T-helper 9 cell (primary cell): ENCODE data around the gene OR2T34.
"Not testable (repeated sequence)": the region's sequence is repeated elsewhere in the genome, so short reads cannot be mapped to it uniquely, and the experiment has no call there.

ENCODE experiments used
- DNase-seq: peaks from one replicate; pipeline ENCODE4 v3.0.0-alpha.2; 2020

OR2T34 gene

GRCh38 chr1:248551027-248551426 lies 23.5 kb downstream of the OR2T34 start:
- not testable (repeated sequence) for DNase-seq

- not testable (repeated sequence) for DNase-seq
Measured at GRCh38 chr1:248547383-248547782, 27.2 kb downstream of the OR2T34 start.

- DNase-seq: not testable (repeated sequence)
Measured at GRCh38 chr1:248537449-248537848, 37.1 kb downstream of the OR2T34 start.
